Lung (tissue), 12 donors: ENCODE measurements around the gene MTFR2. TPM values are rescaled to one million over a fixed set of nuclear protein-coding genes. Genes with fewer than 3 reads are reported as not detected.
A peak's percentile ranks its signal among the peaks of the same experiment; 100 is the strongest.

Source experiments
- ATAC-seq: fragments of 200-7000 bp; cut with Tn5 transposase; one replicate; pipeline ENCODE4 v1.9.1; 2020; ENCODE audit warnings: moderate number of reproducible peaks; ENCODE audit not compliant: insufficient read depth, low FRiP score
- DNase-seq, 3 donors: peaks; one replicate each; pipeline ENCODE4 v3.0.0-alpha.2; 2013 to 2017
- H3K27ac ChIP-seq, 2 donors: one replicate each; pipeline ENCODE4 v1.5.1; 2013; ENCODE audit warnings: mild to moderate bottlenecking in 2 of 2, moderate library complexity in 2 of 2, control low read depth in 1 of 2, inconsistent platforms in 1 of 2, low read depth in 1 of 2, low read length in 1 of 2
- H3K27me3 ChIP-seq, 3 donors: one replicate each; pipeline ENCODE4 v1.5.1; 2013; ENCODE audit warnings: low read length in 2 of 3; ENCODE audit not compliant: control insufficient read depth in 3 of 3, insufficient read depth in 3 of 3
- H3K36me3 ChIP-seq, 4 donors: one replicate each; pipeline ENCODE4 v1.5.1; 2013; ENCODE audit warnings: low read length in 4 of 4, mild to moderate bottlenecking in 1 of 4, moderate library complexity in 1 of 4; ENCODE audit not compliant: control insufficient read depth in 4 of 4, insufficient read depth in 4 of 4
- H3K4me1 ChIP-seq, 5 donors: one replicate each; pipeline ENCODE4 v1.5.1; 2013; ENCODE audit warnings: low read length in 5 of 5, mild to moderate bottlenecking in 2 of 5, moderate library complexity in 1 of 5; ENCODE audit not compliant: control insufficient read depth in 5 of 5, insufficient read depth in 5 of 5
- H3K4me3 ChIP-seq: one replicate; pipeline ENCODE4 v1.5.1; 2013; ENCODE audit warnings: mild to moderate bottlenecking, control low read depth, moderate library complexity
- H3K9ac ChIP-seq, 2 donors: one replicate each; pipeline ENCODE4 v1.5.1; 2013; ENCODE audit warnings: low read length in 2 of 2, control low read depth in 1 of 2; ENCODE audit not compliant: insufficient read depth in 1 of 2
- H3K9me3 ChIP-seq, 4 donors: one replicate each; pipeline ENCODE4 v1.5.1; 2013; ENCODE audit warnings: low read length in 3 of 4, mild to moderate bottlenecking in 1 of 4, moderate library complexity in 1 of 4; ENCODE audit not compliant: control insufficient read depth in 4 of 4, insufficient read depth in 3 of 4
- CTCF ChIP-seq: IDR thresholded peaks from 2 replicates; pipeline ENCODE4 v1.5.1; 2012; ENCODE audit warnings: mild to moderate bottlenecking; ENCODE audit errors: control extremely low read depth, extremely low read depth
- WGBS, 2 donors: extraction: QIAGEN DNeasy Blood & Tissue Kit; methylation state at CpG; one replicate each; pipeline ENCODE4 v1.1.7; 2013; 5-methylcytosine and 5-hydroxymethylcytosine counted together
- polyA plus RNA-seq, 2 donors: library from polyadenylated mRNA; stranded (reverse); fragments of 200-250 nt; gene quantifications; one replicate each; pipeline ENCODE4 v1.2.1, GENCODE V29; 2013
- total RNA-seq, 2 donors: library from RNA; depleted of rRNA in 1 of 2; stranded (reverse); fragments of >200 nt in 1 of 2; gene quantifications; one replicate each; pipeline ENCODE4 v1.2.1, GENCODE V29; 2014 to 2021
- donor health status: control.
- donor health status: control.
- donor health status: Bipolar disorder and iron deficiency.
- donor health status: healthy.
- donor health status: DM: yes; HTN: yes; CAD: no.

The MTFR2 gene
- total and polyA plus RNA-seq, 4 donors: 0.65 to 2.3 (median 1.3) TPM

- no peak for ATAC-seq
- 95 to 99% methylated on average over 4 of the region's 4 CpGs for WGBS, 2 donors
- Histone ChIP-seq H3K36me3 (no peaks in the 10 kb centered on the region), H3K27me3 (peaks cover 0 to 3% (median 0%) of the 10 kb centered on the region in 3 donors), H3K9me3 (peaks cover 0 to 2% (median 0%) of the 10 kb centered on the region in 4 donors), H3K9ac (no peak overlapping the region), H3K4me3 (no peak overlapping the region), H3K27ac (no peak overlapping the region), H3K4me1 (peaks cover 0 to 17% (median 1%) of the 10 kb centered on the region in 5 donors)
- DNase-seq: no peak
- no peak for TF ChIP-seq CTCF
Measured at GRCh38 chr6:136208783-136209182, 41.3 kb downstream of the MTFR2 start.

- WGBS, 2 donors: 71 to 82% methylated on average over 5 of the region's 5 CpGs
- Histone ChIP-seq H3K27me3 (no peaks in the 10 kb centered on the region), H3K36me3 (no peaks in the 10 kb centered on the region), H3K9ac (no peak overlapping the region), H3K9me3 (peaks cover 0 to 2% (median 0%) of the 10 kb centered on the region in 4 donors), H3K4me3 (no peak overlapping the region), H3K4me1 (peaks cover 0 to 3% (median 0%) of the 10 kb centered on the region in 5 donors), H3K27ac (no peak overlapping the region)
- no peak for TF ChIP-seq CTCF
- ATAC-seq (no peak), DNase-seq (peak in 1 of 3 donors; percentile 47)
Measured at GRCh38 chr6:136201732-136202131, 48.4 kb downstream of the MTFR2 start.

GRCh38 chr6:136192902-136193301, 57.2 kb downstream of the MTFR2 start:
- WGBS, 2 donors: 86 to 87% methylated on average over 6 of the region's 6 CpGs
- no peak overlapping the region for H3K4me3 ChIP-seq
- DNase-seq (no peak), ATAC-seq (no peak)
- no peaks in the 10 kb centered on the region for H3K27me3 ChIP-seq
- H3K9me3 ChIP-seq: no peaks in the 10 kb centered on the region
- no peak overlapping the region for H3K9ac ChIP-seq
- H3K27ac ChIP-seq: no peak overlapping the region
- no peaks in the 10 kb centered on the region for H3K4me1 ChIP-seq
- no peak for TF ChIP-seq CTCF
- H3K36me3 ChIP-seq: peaks cover 0 to 17% (median 0%) of the 10 kb centered on the region in 4 donors
